ENCODE results near the gene KAT2A. TPM values are rescaled to one million over a fixed set of nuclear protein-coding genes. Genes with fewer than 3 reads are reported as not detected.

The KAT2A gene
- total RNA-seq, 2 donors from 2014 or later = 26.4 to 31.3 TPM

DNA sequence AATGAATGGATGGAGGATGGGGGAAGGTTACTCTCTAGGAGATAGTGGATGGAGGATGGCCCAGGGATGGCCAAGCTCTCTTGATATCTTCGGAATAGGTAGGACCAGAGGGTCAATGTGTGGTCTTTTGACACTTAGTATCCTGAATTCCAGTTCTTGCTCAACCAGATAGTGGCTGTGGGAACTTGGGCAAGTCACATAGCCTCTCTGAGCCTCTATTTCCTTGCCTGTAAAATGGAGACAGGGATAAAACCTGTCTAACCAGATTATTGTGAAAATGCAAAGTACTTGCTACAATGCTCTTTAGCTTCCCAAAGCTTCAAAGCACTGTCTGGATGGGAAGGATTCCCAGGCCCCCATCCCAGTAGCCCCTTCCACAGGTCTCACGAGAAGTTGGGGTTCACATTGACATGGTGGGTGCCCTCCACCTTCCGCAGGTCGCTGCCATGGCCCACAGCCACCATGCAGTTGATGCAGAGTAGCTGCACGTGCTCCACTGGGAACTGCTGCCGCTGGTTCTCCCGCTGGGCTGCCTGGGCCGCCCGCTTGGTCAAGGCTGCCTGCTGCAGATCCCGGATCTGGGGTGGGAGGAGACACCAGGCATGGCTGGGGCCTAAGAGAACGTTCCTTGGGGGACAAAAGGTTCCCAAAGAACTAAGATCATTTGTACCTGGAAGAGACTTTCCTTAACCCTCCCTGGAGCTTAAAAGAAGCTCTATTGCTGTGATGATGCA is 17.8 kb downstream of the KAT2A start:
- no peak overlapping the region for H3K27ac ChIP-seq
- no peak for TF ChIP-seq CTCF (IDR thresholded peaks at IDR 0.05)
- no peaks in the 10 kb centered on the region for H3K9me3 ChIP-seq
- no peaks in the 10 kb centered on the region for H3K36me3 ChIP-seq
- H3K27me3 ChIP-seq (replicated peaks; ENCODE audit: insufficient read depth) = no peaks in the 10 kb centered on the region
- DNase-seq (ENCODE audit: low spot score) (no peak), ATAC-seq (ENCODE audit: insufficient number of reproducible peaks, low FRiP score, low read depth) (no peak)
- no peak overlapping the region for H3K4me3 ChIP-seq
- no peaks in the 10 kb centered on the region for H3K4me1 ChIP-seq (ENCODE audit: control insufficient read depth in 1 of 2, low read depth in 2 of 2)

GRCh38 chr17:42101513-42102292 is 19.5 kb downstream of the KAT2A start:
- Histone ChIP-seq H3K4me1 (ENCODE audit: control insufficient read depth in 1 of 2, low read depth in 2 of 2) (peaks cover 3 to 4% of the 10 kb centered on the region in 2 donors), H3K4me3 (no peak overlapping the region), H3K36me3 (no peaks in the 10 kb centered on the region), H3K9me3 (no peaks in the 10 kb centered on the region), H3K27ac (no peak overlapping the region), H3K27me3 (replicated peaks; ENCODE audit: insufficient read depth) (peaks cover 7% of the 10 kb centered on the region)
- ATAC-seq (ENCODE audit: insufficient number of reproducible peaks, low FRiP score, low read depth) (no peak), DNase-seq (ENCODE audit: low spot score) (peak; percentile 49)
- TF ChIP-seq CTCF (IDR thresholded peaks at IDR 0.05) = peak; percentile 77

DNA sequence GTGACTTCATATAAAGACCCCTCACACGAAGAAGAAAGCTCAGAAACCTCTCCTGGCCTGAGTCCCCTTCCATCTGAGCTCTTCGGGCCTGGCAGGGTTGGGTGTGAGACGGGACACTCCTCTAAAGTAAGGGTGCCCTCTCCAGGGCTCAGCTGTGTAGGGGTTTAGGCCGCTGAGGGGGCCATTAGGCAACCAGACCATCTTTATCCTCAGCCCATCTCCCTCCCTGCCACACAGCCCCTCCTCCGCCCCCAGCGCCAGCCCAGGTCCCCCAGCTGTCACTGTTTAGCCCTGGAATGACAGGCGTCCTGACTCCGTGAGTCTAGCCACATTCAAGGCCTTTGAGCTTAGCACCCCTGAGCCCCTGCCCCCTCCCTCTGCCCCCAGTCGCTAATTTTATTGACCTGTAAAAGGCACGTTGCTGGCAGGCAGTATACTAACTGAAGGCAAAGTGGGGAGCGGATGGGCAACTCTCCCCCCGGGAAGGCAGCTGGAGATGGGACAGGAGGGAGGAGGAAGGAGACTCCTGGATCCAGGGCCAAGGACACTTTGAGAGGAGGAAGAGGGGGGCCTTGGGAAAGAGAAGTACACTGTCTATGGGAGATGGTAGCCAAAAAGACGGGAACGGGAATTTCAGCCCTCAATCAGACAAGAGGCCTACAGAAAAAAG is 22.3 kb downstream of the KAT2A start:
- H3K27ac ChIP-seq = no peak overlapping the region
- DNase-seq (ENCODE audit: low spot score) (no peak), ATAC-seq (ENCODE audit: insufficient number of reproducible peaks, low FRiP score, low read depth) (no peak)
- no peaks in the 10 kb centered on the region for H3K9me3 ChIP-seq
- H3K4me3 ChIP-seq = no peak overlapping the region
- H3K27me3 ChIP-seq (replicated peaks; ENCODE audit: insufficient read depth) = peaks cover 7% of the 10 kb centered on the region
- peaks cover 3 to 4% of the 10 kb centered on the region in 2 donors for H3K4me1 ChIP-seq (ENCODE audit: control insufficient read depth in 1 of 2, low read depth in 2 of 2)
- no peak for TF ChIP-seq CTCF (IDR thresholded peaks at IDR 0.05)
- H3K36me3 ChIP-seq = no peaks in the 10 kb centered on the region

GRCh38 chr17:42097691-42098631 is 23.2 kb downstream of the KAT2A start, which contains the start of gene ZNF385C:
TSS of gene ZNF385C (minus strand) at chr17:42098473. CDS start at chr17:42063056, 35,417 bp downstream.
- H3K4me1 ChIP-seq (ENCODE audit: control insufficient read depth in 1 of 2, low read depth in 2 of 2) = peaks cover 3 to 4% of the 10 kb centered on the region in 2 donors
- peak within 1 kb of the TSS; percentile 37 for H3K4me3 ChIP-seq
- no peaks in the 10 kb centered on the region for H3K36me3 ChIP-seq
- TF ChIP-seq CTCF (IDR thresholded peaks at IDR 0.05) = no peak
- peaks cover 7% of the 10 kb centered on the region for H3K27me3 ChIP-seq (replicated peaks; ENCODE audit: insufficient read depth)
- ATAC-seq (ENCODE audit: insufficient number of reproducible peaks, low FRiP score, low read depth) (no peak), DNase-seq (ENCODE audit: low spot score) (no peak)
- no peak within 1 kb of the TSS for H3K27ac ChIP-seq
- no peaks in the 10 kb centered on the region for H3K9me3 ChIP-seq
